GM10248 (cell line): ENCODE results near the gene TRIM66.

Experiments
- CTCF ChIA-PET: fragments of 300-600 bp; sonication (Branson Sonifier 250); formaldehyde crosslinking; extraction: SDS; loops from one replicate; lab custom pipeline; 2021; ENCODE audit warnings: antibody characterized with exemption; lab: Yijun Ruan, JAX
- POLR2A ChIA-PET: fragments of 350-650 bp; sonication (Branson Sonifier 250); formaldehyde crosslinking; extraction: SDS; loops from one replicate; lab custom pipeline; 2020; ENCODE audit warnings: antibody characterized with exemption; lab: Yijun Ruan, JAX
- DNase-seq: peaks from one replicate; pipeline ENCODE4 v3.0.0; 2012; ENCODE audit errors: extremely low spot score
- CTCF ChIP-seq: IDR thresholded peaks from 2 replicates; pipeline ENCODE4 v1.5.1; 2012; ENCODE audit warnings: mild to moderate bottlenecking, low read depth; ENCODE audit errors: extremely low read depth, missing control alignments, control extremely low read depth

Gene TRIM66

DNA sequence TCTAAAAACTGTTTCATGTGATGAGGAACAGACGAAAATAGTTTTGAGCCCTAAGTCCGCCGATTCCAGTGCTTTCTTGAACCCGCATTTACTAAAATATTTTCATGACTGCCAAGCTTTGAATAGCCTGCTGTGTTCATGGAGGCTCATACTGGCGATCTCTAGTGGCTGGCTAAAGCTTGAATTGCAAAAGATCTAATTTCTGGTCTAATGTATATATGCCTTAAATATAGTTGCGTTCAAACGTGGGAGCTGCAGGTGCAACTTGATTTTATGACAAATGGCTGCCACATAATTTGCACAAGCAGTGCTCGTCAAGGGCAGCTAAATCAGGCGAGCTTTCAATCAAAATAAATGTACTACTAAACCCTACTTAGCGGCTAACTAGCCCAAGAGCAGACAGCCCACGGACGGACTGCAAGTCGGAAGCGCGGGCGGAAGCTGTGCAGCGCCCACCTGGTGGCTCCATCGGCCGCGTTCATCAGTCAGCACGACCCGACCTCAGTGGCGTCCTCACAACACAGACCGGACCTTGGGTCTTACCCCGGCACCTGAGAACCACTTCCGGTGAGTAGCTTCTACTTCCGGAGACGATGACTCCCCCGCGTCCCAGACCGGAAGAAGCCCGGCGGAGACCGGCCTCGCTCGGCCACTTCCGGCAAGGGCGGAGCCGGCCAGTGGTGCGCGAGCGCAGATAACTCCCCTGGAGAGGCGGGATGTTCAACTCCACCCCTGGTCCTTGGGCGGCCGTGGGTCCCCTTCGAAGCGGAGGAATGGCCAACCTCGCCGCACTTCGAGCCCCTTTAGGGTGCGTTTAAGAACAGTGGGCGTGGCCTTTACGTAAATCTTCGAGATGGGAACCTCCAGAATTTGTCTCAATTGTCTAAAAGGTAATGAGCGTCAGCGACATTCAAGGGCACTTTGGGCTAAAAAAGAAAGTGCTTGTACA is 6.2 kb upstream of the TRIM66 start:
- CTCF ChIA-PET: interaction anchor here (0.7 to 1.3 kb wide), 6 partner anchors 10 to 449 kb away, joined by 3 to 5 read pairs (median 4); no protein-coding TSS in a partner anchor
- POLR2A ChIA-PET: interaction anchor here (0.7 to 1.4 kb wide), 5 partner anchors 10 to 276 kb away, joined by 3 to 6 read pairs (median 4); partner anchors contain the start of gene TMEM9B
- TF ChIP-seq CTCF: peak; percentile 9

DNA sequence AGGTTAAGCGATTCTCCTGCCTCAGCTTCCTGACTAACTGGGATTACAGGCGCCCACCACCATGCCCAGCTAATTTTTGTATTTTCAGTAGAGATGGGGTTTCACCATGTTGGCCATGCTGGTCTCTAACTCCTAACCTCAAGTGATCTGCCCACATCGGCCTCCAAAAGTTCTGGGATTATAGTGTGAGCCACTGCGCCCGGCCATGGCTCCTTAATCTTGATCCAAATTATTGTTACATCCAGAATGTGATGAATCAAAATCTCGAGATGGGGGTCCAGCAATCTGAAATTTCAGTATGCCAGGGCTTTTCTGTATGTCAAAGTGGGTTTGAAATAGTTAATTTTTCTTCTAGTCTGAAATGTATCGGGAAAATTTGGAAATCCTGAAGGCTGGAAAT is 3.9 kb upstream of the TRIM66 start:
- ChIA-PET CTCF (no interaction called here), POLR2A (interaction anchor here (0.7 kb wide), 1 partner anchor 1241 kb away, joined by 3 read pairs; no protein-coding TSS in a partner anchor)
- TF ChIP-seq CTCF: no peak
- no peak for DNase-seq

More for the DNA sequence above, 6.2 kb upstream of the TRIM66 start:
- DNase-seq: peak; percentile 96

GRCh38 chr11:8685820-8686219 is 3.4 kb upstream of the TRIM66 start:
- no peak for DNase-seq
- ChIA-PET CTCF (interaction anchor here (0.7 kb wide), 1 partner anchor 11 kb away, joined by 3 read pairs; no protein-coding TSS in a partner anchor), POLR2A (interaction anchor here (0.7 kb wide), 1 partner anchor 1240 kb away, joined by 3 read pairs; no protein-coding TSS in a partner anchor)
- TF ChIP-seq CTCF: no peak

DNA sequence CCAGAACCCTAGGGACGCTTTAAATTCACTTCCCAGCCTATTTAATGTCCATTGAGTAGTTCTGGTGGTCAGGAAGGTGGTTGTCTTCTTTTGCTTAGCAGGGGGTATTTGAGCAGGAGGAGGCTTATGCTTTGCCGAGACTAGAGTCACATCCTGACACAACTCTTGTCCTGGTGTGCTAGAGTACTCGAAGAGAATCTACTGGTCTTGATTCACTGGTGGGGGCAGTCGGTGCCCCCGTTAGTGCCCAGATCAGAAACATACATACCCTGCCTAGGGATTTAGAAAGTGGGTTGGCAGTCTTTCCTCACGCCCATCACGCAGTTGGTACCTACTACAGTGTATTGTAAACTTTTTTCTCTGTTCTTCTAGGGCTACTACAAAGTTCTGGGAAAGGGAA is 2.8 kb upstream of the TRIM66 start:
- no peak for TF ChIP-seq CTCF
- POLR2A ChIA-PET: no interaction called here
- CTCF ChIA-PET: interaction anchor here (0.7 kb wide), 1 partner anchor 11 kb away, joined by 3 read pairs; no protein-coding TSS in a partner anchor
- no peak for DNase-seq

- no peak for TF ChIP-seq CTCF
- no peak for DNase-seq
- ChIA-PET CTCF (interaction anchor here (1.4 kb wide), 1 partner anchor 279 kb away, joined by 3 read pairs; no protein-coding TSS in a partner anchor), POLR2A (no interaction called here)
Observed at GRCh38 chr11:8684600-8685290, 2.3 kb upstream of the TRIM66 start.

- CTCF ChIA-PET: interaction anchor here (0.9 to 1.7 kb wide), 3 partner anchors 16 to 420 kb away, joined by 3 to 5 read pairs (median 4); partner anchors contain the start of gene LMO1
- TF ChIP-seq CTCF: no peak
- POLR2A ChIA-PET: interaction anchor here (1.6 kb wide), 1 partner anchor 10 kb away, joined by 9 read pairs; no protein-coding TSS in a partner anchor
- no peak for DNase-seq
Observed at GRCh38 chr11:8683115-8683807, 796 bp upstream of the TRIM66 start.
